ENCODE data around the gene STOX2.
"Not testable (repeated sequence)": the region's sequence is repeated elsewhere in the genome, so short reads cannot be mapped to it uniquely, and the experiment has no call there.

Gene STOX2

DNA sequence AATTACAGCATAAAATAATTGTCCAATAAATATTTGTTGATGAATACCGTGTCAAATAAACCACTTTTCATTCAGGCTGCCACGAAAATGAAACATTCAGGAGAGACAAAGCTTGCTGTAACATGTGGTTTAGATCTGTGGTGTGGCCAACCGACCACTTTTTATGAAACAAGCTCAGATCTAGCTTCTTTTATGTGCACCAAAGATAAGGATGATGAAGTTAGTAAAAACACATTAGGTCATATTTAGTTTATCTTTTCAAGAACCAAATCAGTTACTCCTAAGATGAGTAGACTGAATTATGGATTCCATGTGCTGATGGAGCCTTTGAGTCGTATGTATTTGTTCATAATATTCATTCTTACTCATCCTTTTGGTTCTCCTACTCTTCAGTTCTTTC, 35.8 kb downstream of the STOX2 start:
- DNase-seq (ENCODE audit: low spot score) = no peak
- ChIA-PET CTCF (interaction anchor here (0.7 kb wide), 1 partner anchor 35 kb away, joined by 3 read pairs; no protein-coding TSS in a partner anchor), POLR2A (ENCODE audit: low non-redundant PET) (interaction anchor here (0.5 kb wide), 1 partner anchor 702 kb away, joined by 3 read pairs; no protein-coding TSS in a partner anchor)
- no peak overlapping the region for H3K27ac ChIP-seq
- TF ChIP-seq, protein P1, sequence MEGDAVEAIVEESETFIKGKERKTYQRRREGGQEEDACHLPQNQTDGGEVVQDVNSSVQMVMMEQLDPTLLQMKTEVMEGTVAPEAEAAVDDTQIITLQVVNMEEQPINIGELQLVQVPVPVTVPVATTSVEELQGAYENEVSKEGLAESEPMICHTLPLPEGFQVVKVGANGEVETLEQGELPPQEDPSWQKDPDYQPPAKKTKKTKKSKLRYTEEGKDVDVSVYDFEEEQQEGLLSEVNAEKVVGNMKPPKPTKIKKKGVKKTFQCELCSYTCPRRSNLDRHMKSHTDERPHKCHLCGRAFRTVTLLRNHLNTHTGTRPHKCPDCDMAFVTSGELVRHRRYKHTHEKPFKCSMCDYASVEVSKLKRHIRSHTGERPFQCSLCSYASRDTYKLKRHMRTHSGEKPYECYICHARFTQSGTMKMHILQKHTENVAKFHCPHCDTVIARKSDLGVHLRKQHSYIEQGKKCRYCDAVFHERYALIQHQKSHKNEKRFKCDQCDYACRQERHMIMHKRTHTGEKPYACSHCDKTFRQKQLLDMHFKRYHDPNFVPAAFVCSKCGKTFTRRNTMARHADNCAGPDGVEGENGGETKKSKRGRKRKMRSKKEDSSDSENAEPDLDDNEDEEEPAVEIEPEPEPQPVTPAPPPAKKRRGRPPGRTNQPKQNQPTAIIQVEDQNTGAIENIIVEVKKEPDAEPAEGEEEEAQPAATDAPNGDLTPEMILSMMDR (conservative IDR thresholded peaks at IDR 0.05; ENCODE audit: low read depth) = no peak

- ChIA-PET CTCF (interaction anchor here (0.5 to 1.1 kb wide), 3 partner anchors 19 to 55 kb away, joined by 4 read pairs; no protein-coding TSS in a partner anchor), POLR2A (ENCODE audit: low non-redundant PET) (no interaction called here)
- TF ChIP-seq, protein P1 (conservative IDR thresholded peaks at IDR 0.05; ENCODE audit: low read depth) = no peak
- no peak overlapping the region for H3K27ac ChIP-seq
- no peak for DNase-seq (ENCODE audit: low spot score)
These were observed 36.9 kb downstream of the STOX2 start for GRCh38 chr4:183941964-183942363.

DNA sequence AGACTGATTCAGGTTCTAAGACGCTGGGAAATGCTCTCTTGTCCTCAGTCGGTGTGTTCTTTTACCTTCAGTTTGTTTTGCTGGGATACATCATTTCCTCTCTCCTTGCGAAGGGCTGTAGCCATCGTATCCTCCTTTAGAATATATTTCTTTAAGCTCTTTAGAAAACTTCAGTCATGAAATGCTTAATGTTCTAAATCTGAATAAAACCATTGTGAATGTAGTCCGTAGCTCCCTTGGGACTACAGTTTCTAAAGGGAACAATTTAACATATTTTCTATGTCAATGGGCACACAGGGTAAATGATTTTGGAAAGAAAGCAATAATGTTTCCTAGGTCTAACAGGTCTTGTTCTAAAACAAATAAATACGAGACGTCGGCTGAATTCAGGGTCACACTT, 40.6 kb downstream of the STOX2 start:
- TF ChIP-seq, protein P1 (conservative IDR thresholded peaks at IDR 0.05; ENCODE audit: low read depth) = no peak
- no peak for DNase-seq (ENCODE audit: low spot score)
- H3K27ac ChIP-seq = no peak overlapping the region
- POLR2A ChIA-PET (ENCODE audit: low non-redundant PET) = no interaction called here
- CTCF ChIA-PET = interaction anchor here (1.2 kb wide), 1 partner anchor 11 kb away, joined by 4 read pairs; no protein-coding TSS in a partner anchor

GRCh38 chr4:183950536-183950935, 45.4 kb downstream of the STOX2 start:
- ChIA-PET POLR2A (ENCODE audit: low non-redundant PET) (no interaction called here), CTCF (no interaction called here)
- no peak for DNase-seq (ENCODE audit: low spot score)
- TF ChIP-seq, protein P1 (conservative IDR thresholded peaks at IDR 0.05; ENCODE audit: low read depth) = no peak
- H3K27ac ChIP-seq = no peak overlapping the region

DNA sequence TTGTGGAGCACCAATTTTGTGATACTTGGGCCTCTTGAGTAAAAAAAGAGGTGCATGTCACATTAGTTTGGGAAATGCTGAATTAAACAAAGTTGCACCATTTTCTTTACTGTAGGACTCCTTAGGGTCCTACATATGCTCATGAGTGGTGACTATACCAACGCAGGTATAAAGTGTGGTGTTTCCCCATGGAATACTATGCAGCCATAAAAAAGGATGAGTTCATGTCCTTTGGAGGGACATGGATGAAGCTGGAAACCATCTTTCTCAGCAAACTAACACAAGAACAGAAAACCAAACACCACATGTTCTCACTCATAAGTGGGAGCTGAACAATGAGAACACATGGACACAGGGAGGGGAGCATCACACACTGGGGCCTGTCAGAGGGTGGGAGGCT, 47.5 kb downstream of the STOX2 start:
- CTCF ChIA-PET; H3K27ac ChIP-seq; DNase-seq (ENCODE audit: low spot score); POLR2A ChIA-PET (ENCODE audit: low non-redundant PET): not testable (repeated sequence)

GRCh38 chr4:183959319-183960045, 54.4 kb downstream of the STOX2 start:
- TF ChIP-seq, protein P1 (conservative IDR thresholded peaks at IDR 0.05; ENCODE audit: low read depth) = no peak
- no peak for DNase-seq (ENCODE audit: low spot score)
- no peak overlapping the region for H3K27ac ChIP-seq
- ChIA-PET POLR2A (ENCODE audit: low non-redundant PET) (no interaction called here), CTCF (interaction anchor here (0.5 to 0.7 kb wide), 2 partner anchors 9 to 15 kb away, joined by 3 to 6 read pairs; no protein-coding TSS in a partner anchor)

GRCh38 chr4:183960046-183960420, 54.9 kb downstream of the STOX2 start:
- POLR2A ChIA-PET (ENCODE audit: low non-redundant PET) = no interaction called here
- CTCF ChIA-PET = interaction anchor here (1.3 kb wide), 1 partner anchor 18 kb away, joined by 4 read pairs; no protein-coding TSS in a partner anchor
- H3K27ac ChIP-seq = no peak overlapping the region
- TF ChIP-seq, protein P1 (conservative IDR thresholded peaks at IDR 0.05; ENCODE audit: low read depth) = no peak
- DNase-seq (ENCODE audit: low spot score) = peak; percentile 13

Data from RWPE1 (cell line).